GM21723 (cell line): ENCODE measurements around the gene DIP2C.

Experiments used
- ATAC-seq: cut with Tn5 transposase; IDR thresholded peaks from one replicate; pipeline ENCODE4 v1.9.1; 2021; ENCODE audit warnings: mild to moderate bottlenecking, moderate library complexity; ENCODE audit not compliant: unreplicated experiment

DIP2C gene

GRCh38 chr10:508726-509125 is 180.7 kb downstream of the DIP2C start:
- ATAC-seq, result no peak

- no peak for ATAC-seq
Measured at GRCh38 chr10:507908-508444, 181.5 kb downstream of the DIP2C start.

DNA sequence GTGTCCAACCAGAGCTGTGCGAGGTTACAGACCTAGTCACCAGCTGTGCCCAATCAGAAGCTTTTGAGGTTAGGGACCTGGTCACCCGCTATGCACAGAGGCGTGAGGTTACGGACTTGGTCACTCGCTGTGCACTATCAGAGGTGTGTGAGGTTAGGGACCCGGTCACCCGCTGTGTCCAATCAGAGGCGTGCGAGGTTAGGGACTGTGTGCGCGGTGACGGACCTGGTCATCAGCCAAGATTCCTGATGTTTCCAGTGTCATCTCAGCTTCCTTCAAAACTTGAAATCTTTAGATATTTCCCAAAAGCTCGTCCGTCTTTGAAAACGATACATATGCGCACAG is 182.1 kb downstream of the DIP2C start:
- no peak for ATAC-seq

DNA sequence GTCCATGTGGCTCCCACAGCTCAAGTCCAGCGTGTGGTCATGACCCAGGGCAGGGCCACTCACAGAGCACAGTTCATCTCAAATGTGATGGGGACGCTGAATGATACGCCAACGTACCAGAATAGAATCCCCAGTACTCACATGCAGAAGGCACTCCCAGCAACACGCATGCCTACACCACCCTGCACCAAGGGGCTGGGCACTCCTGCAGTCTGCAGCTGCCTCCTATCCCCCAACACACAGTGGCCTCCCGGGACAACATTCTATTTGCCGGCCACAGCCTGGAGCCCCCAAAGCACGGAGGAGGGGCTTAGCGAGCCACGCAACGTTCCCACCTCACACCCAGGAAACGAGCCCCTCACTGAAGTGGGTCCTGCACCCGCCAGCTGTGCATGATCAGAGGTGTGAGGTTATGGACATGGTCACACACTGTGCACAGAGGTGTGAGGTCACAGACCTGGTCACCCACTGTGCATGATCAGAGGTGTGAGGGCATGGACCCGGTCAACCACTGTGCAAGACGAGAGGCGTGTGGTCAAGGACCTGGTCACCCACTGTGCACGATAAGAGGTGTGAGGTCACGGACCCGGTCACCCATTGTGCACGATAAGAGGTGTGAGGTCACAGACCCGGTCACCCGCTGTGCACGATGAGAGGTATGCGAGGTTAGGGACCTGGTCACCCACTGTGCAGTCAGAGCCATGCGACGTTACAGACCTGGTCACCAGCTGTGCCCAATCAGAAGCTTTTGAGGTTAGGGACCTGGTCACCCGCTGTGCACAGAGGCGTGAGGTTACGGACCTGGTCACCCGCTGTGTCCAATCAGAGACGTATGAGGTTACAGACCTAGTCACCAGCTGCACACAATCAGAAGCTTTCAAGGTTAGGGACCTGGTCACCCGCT is 182.8 kb downstream of the DIP2C start:
- no peak for ATAC-seq

GRCh38 chr10:505419-505818 is 184.0 kb downstream of the DIP2C start:
- ATAC-seq, result no peak

DNA sequence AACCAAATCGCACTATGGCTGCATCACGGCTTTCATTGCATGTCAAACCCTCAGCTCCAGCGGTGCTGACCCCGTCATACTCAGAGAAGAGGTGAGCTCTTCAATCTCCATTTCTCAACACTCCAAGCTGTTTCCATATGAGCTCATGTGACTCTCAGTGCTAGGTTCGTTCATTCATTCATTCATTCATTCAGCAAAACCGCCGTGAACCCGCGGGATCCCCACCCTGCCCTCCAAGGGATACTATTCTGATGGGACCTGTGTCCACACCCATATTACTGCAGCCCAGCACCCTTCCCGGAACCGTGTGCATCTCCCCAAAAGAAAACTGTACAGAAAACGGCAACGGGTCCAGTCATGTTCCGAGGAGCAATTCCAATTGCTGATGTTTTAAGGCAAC is 184.7 kb downstream of the DIP2C start:
- no peak for ATAC-seq

- ATAC-seq, result no peak
Measured at GRCh38 chr10:504121-504611, 185.3 kb downstream of the DIP2C start.

DNA sequence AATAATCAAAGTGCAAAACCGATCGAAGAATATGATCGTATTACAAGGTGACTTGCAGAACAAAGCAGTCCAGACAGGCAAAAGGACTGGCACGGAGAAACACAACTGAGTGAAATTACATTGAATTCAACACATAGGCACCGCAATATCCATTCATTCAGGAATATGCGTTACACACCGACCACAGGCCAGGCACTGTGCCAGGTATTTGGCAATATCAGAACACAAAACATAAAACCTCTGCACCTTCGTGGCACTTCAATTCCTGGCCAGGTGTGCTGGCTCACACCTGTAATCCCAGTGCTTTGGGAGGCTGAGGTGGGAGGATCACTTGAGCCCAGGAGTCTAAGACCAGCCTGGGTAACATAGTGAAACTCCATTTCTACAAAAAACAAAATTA is 187.9 kb downstream of the DIP2C start:
- no peak for ATAC-seq

GRCh38 chr10:500876-501275 is 188.6 kb downstream of the DIP2C start:
- no peak for ATAC-seq

DNA sequence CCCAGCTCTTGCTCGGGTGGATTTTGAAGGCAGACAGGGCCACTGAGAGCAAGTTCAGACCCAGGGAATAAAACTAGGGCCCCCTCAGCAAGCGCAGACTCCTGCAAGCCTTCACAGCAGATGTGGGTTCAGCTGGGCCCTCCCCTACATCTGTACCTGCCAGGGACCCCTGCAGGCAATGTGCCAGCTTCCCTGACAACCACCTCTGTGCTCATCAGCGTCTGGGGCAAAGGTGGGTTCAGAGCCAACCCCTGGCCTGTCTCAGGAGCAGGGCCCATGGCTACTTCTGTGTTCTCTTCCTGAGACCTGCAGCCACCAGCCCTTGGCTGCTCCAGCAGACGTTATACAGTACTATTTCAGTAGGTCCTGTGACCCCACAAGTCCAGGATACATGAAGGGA is 189.5 kb downstream of the DIP2C start:
- no peak for ATAC-seq

DNA sequence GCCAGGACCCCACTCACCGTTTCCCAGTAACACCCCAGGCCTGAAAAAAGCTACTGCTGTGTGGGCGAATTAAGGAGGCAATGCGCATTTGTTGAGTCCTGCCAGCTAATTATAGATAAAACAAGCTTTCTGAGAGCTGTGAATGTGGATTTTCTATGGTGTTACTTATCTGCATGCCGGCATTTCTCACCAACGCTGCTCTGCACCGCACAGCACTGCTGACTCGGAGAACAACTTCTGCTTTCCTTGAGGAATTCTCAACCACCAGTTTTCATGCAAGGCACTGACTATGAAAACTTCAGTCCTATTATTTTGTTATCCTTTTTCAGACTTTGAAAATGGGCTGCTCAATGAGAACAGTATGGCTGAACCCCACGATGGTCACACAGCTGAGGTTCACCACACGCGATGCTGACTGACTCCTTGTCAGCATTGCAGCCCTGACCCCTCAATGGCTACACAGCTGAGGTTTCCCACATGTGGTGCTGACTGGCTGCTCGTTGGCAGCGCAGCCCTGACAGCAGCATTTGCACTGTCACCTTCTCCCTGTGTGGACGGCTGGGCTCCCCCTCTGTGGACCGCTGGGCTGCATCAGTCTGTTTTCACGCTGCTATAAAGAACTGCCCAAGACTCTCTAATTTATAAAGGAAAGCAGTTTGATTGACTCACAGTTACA is 190.6 kb downstream of the DIP2C start:
- ATAC-seq, result no peak

- no peak for ATAC-seq
Measured at GRCh38 chr10:497898-498451, 191.5 kb downstream of the DIP2C start.

GRCh38 chr10:497289-497688 is 192.2 kb downstream of the DIP2C start:
- ATAC-seq, result no peak

- ATAC-seq, result no peak
Measured at GRCh38 chr10:494556-494955, 194.9 kb downstream of the DIP2C start.

DNA sequence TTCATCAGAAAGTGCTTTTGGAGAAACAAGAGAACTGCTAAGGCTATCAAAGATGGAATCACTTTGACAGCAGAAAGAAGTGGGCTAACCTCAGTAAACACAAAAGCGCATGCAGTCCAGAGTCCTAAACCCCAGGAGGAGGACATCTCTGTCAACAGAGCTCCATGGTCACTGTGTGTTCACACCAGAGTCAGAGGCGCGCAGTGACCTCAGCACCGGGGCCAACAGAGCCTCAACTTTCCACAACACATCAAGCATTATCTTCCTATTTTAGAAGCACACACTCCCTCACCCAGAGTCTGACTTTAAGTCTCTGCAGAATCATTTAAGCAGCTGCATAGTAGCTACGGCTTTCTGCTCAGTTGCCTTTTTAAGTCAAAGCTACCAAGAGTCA is 195.3 kb downstream of the DIP2C start:
- ATAC-seq, result no peak

GRCh38 chr10:493391-494148 is 195.9 kb downstream of the DIP2C start:
- no peak for ATAC-seq

- ATAC-seq, result no peak
Measured at GRCh38 chr10:492836-493235, 196.6 kb downstream of the DIP2C start.

DNA sequence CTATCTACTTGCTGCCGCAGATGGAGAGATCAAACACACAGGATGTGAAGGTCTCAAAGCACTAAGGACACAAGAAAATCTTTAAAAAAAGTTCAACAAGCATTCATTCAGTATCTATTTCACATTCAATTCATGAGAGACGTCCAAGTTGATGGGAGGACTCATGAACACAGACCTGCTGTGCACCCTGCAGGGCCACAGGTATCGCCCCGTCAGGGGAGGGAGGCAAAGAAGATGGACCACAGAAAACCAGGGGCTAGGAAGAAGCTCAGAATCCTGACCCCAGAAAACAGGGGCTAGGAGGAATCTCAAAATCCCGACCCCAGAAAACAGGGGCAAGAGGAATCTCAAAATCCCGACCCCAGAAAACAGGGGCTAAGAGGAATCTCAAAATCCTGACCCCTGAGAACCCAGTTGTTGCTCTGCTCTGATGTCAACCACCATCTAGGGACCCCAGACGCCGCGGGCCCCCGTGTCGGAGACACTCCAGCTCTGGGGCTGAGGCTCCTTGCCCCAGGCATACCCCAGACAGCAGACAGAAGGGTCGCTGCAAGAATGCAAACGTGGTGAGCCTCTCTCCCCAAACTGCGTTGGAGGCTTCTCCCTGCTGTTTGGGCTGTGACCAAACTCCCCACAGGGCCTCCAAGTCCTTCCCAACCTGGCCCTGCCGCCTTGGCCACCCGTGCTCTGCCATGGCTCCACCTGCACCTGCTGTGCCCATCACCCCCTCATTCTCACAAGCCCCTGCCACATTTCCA is 197.6 kb downstream of the DIP2C start:
- no peak for ATAC-seq

DNA sequence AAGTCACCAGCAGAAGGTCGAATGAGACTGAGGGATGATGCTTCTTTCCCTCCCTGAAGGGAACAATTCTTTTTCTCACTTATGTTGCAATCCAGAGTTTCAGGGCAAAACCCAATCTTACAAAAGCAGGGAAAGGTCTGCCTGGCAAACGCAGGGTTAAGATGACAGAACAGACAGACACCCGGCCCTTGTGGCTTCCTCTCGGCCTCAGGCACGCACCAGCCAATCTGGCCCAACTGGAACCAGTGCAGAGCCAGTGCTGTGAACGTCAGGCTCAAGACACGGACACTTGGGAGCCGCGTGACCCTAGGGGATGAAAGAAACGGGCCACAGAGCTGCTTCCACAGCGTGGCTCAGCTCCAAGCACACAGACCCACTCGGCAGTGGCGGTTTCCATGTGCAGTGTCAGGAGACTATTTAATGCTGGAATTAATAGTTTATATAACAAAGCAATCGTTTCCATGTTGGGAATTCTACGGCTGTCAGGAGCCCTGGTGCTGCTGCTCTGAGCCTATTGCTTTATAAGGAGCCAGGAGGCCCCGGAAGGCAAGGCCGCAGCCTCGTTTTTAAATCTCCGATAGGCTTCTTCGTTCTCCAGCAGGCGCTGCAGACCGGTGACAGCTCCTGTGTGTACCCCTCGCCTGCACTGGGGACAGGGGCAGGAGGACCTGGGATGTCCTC is 198.4 kb downstream of the DIP2C start:
- no peak for ATAC-seq

GRCh38 chr10:490256-490655 is 199.2 kb downstream of the DIP2C start:
- no peak for ATAC-seq
